H9 (cell line): ENCODE results near the gene RASA2. TPM values are rescaled to one million over a fixed set of nuclear protein-coding genes. Genes with fewer than 3 reads are reported as not detected.

Experiments
- DNase-seq: peaks from one replicate; pipeline ENCODE4 v3.0.0-alpha.2; 2017
- H2AFZ ChIP-seq: one replicate; pipeline ENCODE4 v1.6.1; 2013; ENCODE audit warnings: mild to moderate bottlenecking, low read length, control low read depth, moderate library complexity
- H2AK5ac ChIP-seq: 2 replicates; pipeline ENCODE4 v1.6.1; 2013; ENCODE audit warnings: low read length, control low read depth, mixed read lengths; ENCODE audit not compliant: insufficient read length
- H2BK120ac ChIP-seq: one replicate; pipeline ENCODE4 v1.6.1; 2013; ENCODE audit warnings: low read depth, mild to moderate bottlenecking, low read length, control low read depth, inconsistent platforms; ENCODE audit not compliant: poor library complexity, severe bottlenecking
- H2BK12ac ChIP-seq: 2 replicates; pipeline ENCODE4 v1.6.1; 2013; ENCODE audit warnings: low read length, control low read depth, mixed read lengths, low read depth; ENCODE audit not compliant: insufficient read length
- H2BK15ac ChIP-seq: 2 replicates; pipeline ENCODE4 v1.6.1; 2013; ENCODE audit warnings: low read depth, low read length, control low read depth
- H2BK20ac ChIP-seq: one replicate; pipeline ENCODE4 v1.6.1; 2013; ENCODE audit warnings: low read depth, mild to moderate bottlenecking, low read length, control low read depth, inconsistent platforms; ENCODE audit not compliant: poor library complexity, severe bottlenecking
- H2BK5ac ChIP-seq: 2 replicates; pipeline ENCODE4 v1.6.1; 2013; ENCODE audit warnings: low read length, control low read depth, mixed read lengths; ENCODE audit not compliant: insufficient read length
- H3K14ac ChIP-seq: 2 replicates; pipeline ENCODE4 v1.6.1; 2013; ENCODE audit warnings: low read length, control low read depth; ENCODE audit not compliant: insufficient read depth
- H3K18ac ChIP-seq: 2 replicates; pipeline ENCODE4 v1.6.1; 2013; ENCODE audit warnings: low read depth, mild to moderate bottlenecking, mixed read lengths, low read length, control low read depth; ENCODE audit not compliant: insufficient read length
- H3K23ac ChIP-seq: 2 replicates; pipeline ENCODE4 v1.6.1; 2013; ENCODE audit warnings: low read length, control low read depth, mixed read lengths, low read depth; ENCODE audit not compliant: insufficient read length
- H3K23me2 ChIP-seq: 2 replicates; pipeline ENCODE4 v1.6.1; 2013; ENCODE audit warnings: low read depth, mild to moderate bottlenecking, mixed read lengths, low read length, control low read depth; ENCODE audit not compliant: insufficient read length, poor library complexity, severe bottlenecking
- H3K27ac ChIP-seq: 2 replicates; pipeline ENCODE4 v1.5.1; 2013; ENCODE audit warnings: low read length, control low read depth, mixed read lengths, low read depth; ENCODE audit not compliant: insufficient read length
- H3K27me3 ChIP-seq: 2 replicates; pipeline ENCODE4 v1.6.1; 2013; ENCODE audit warnings: low read length, control low read depth, inconsistent platforms; ENCODE audit not compliant: insufficient read depth
- H3K4ac ChIP-seq: 2 replicates; pipeline ENCODE4 v1.6.1; 2013; ENCODE audit warnings: low read depth, mild to moderate bottlenecking, control low read depth, inconsistent platforms, low read length, moderate library complexity
- H3K4me1 ChIP-seq: 2 replicates; pipeline ENCODE4 v1.6.1; 2013; ENCODE audit warnings: low read length, control low read depth, inconsistent platforms; ENCODE audit not compliant: insufficient read depth
- H3K4me2 ChIP-seq: 2 replicates; pipeline ENCODE4 v1.6.1; 2013; ENCODE audit warnings: low read length, control low read depth, mixed read lengths; ENCODE audit not compliant: insufficient read length, insufficient read depth
- H3K56ac ChIP-seq: 2 replicates; pipeline ENCODE4 v1.6.1; 2013; ENCODE audit warnings: low read depth, mild to moderate bottlenecking, mixed read lengths, low read length, control low read depth; ENCODE audit not compliant: insufficient read length
- H3K79me1 ChIP-seq: 2 replicates; pipeline ENCODE4 v1.6.1; 2013; ENCODE audit warnings: low read depth, mild to moderate bottlenecking, moderate library complexity, low read length, control low read depth, inconsistent platforms; ENCODE audit not compliant: insufficient read depth, poor library complexity, severe bottlenecking
- H3K79me2 ChIP-seq: 2 replicates; pipeline ENCODE4 v1.6.1; 2013; ENCODE audit warnings: low read length, control low read depth, inconsistent platforms; ENCODE audit not compliant: insufficient read depth
- H3K9ac ChIP-seq: 2 replicates; pipeline ENCODE4 v1.6.1; 2013; ENCODE audit warnings: low read length, control low read depth, mixed read lengths; ENCODE audit not compliant: insufficient read length; ENCODE audit errors: extremely low read depth
- H3K9me3 ChIP-seq: one replicate; pipeline ENCODE4 v1.6.1; 2013; ENCODE audit warnings: low read depth, low read length, inconsistent platforms; ENCODE audit not compliant: control insufficient read depth
- H3T11ph ChIP-seq: one replicate; pipeline ENCODE4 v1.6.1; 2013; ENCODE audit warnings: mild to moderate bottlenecking, low read length, control low read depth, inconsistent platforms
- H4K20me1 ChIP-seq: one replicate; pipeline ENCODE4 v1.6.1; 2013; ENCODE audit not compliant: control insufficient read depth, insufficient read length, insufficient read depth
- H4K5ac ChIP-seq: 2 replicates; pipeline ENCODE4 v1.6.1; 2013; ENCODE audit warnings: low read depth, mild to moderate bottlenecking, mixed read lengths, low read length, control low read depth; ENCODE audit not compliant: insufficient read length
- H4K8ac ChIP-seq: replicated peaks from 2 replicates; pipeline ENCODE4 v1.6.1; 2013; ENCODE audit warnings: low read length, control low read depth, mixed read lengths, low read depth; ENCODE audit not compliant: insufficient read length
- H4K91ac ChIP-seq: 2 replicates; pipeline ENCODE4 v1.6.1; 2013; ENCODE audit warnings: low read depth, mild to moderate bottlenecking, moderate library complexity, mixed read lengths, low read length, control low read depth; ENCODE audit not compliant: insufficient read length
- H3K27ac Mint-ChIP-seq, 3 experiments: 2 replicates in 2 of 3; 3 replicates in 1 of 3; pipeline ENCODE4 v1.8.0; 2020 to 2021; ENCODE audit warnings: mixed read lengths in 3 of 3, mild to moderate bottlenecking in 1 of 3, moderate library complexity in 1 of 3
- H3K27me3 Mint-ChIP-seq: 2 replicates; pipeline ENCODE4 v1.8.0; 2021; ENCODE audit warnings: low read depth, mild to moderate bottlenecking, moderate library complexity, mixed read lengths
- H3K36me3 Mint-ChIP-seq, 3 experiments: 2 replicates in 2 of 3; 3 replicates in 1 of 3; pipeline ENCODE4 v1.8.0; 2020 to 2021; ENCODE audit warnings: low read depth in 3 of 3, mixed read lengths in 3 of 3; ENCODE audit not compliant: insufficient read depth in 1 of 3
- H3K4me1 Mint-ChIP-seq, 2 experiments: 2 replicates each; pipeline ENCODE4 v1.8.0; 2020; ENCODE audit warnings: mixed read lengths in 2 of 2
- H3K4me3 Mint-ChIP-seq, 2 experiments: 2 replicates in 1 of 2; 3 replicates in 1 of 2; pipeline ENCODE4 v1.8.0; 2020 to 2021; ENCODE audit warnings: mild to moderate bottlenecking in 2 of 2, mixed read lengths in 2 of 2, moderate library complexity in 1 of 2
- H3K9me3 Mint-ChIP-seq, 2 experiments: 2 replicates in 1 of 2; 3 replicates in 1 of 2; pipeline ENCODE4 v1.8.0; 2020; ENCODE audit warnings: mild to moderate bottlenecking in 2 of 2, mixed read lengths in 2 of 2, moderate library complexity in 1 of 2
- WGBS: extraction: QIAGEN DNeasy Blood & Tissue Kit; methylation state at CpG from one replicate; pipeline ENCODE4 v1.1.7; 2013; ENCODE audit warnings: missing lambda C conversion rate, low lambda C conversion rate, mixed read lengths; ENCODE audit not compliant: insufficient read length; ENCODE audit errors: extremely low coverage; 5-methylcytosine and 5-hydroxymethylcytosine counted together
- total RNA-seq: library from RNA; stranded (reverse); gene quantifications from 2 replicates; pipeline ENCODE4 v1.2.1, GENCODE V29; 2021
- TF ChIP-seq, protein P1 (sequence below): fragments of 200-600 bp; sonication (generic); conservative IDR thresholded peaks from 3 replicates; pipeline ENCODE4 v1.8.0; 2021; ENCODE audit warnings: antibody characterized with exemption, mild to moderate bottlenecking

Gene RASA2
- total RNA-seq, 1 experiment from 2014 or later, result 24.4 TPM

DNA sequence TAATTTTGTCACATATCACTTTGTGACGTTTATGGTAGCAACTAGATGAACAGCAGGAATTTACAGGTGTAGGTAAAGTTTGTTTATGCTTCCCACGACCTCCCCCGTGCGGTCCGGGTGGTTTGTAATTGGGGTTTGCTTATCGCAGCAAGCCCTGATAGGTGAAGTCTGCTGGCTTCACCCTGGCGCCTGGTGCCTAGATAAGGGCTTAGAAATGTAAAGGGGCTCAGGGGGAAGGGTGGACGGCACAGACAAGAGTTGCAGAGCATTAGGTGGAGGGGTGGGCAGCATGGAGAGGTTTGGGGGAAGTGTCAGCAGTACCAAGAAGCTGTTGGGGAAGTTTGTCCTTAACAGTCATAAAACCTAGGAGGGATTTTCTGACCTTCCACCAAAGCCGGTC lies 143.1 kb downstream of the RASA2 start:
- Histone ChIP-seq H4K20me1 (no peaks in the 10 kb centered on the region), H3T11ph (no peak overlapping the region), H4K8ac (no peak overlapping the region), H3K14ac (no peak overlapping the region), H3K23me2 (no peaks in the 10 kb centered on the region), H3K9ac (no peak overlapping the region), H3K56ac (no peak overlapping the region), H2BK120ac (no peak overlapping the region), H3K79me2 (no peaks in the 10 kb centered on the region), H3K23ac (no peak overlapping the region), H2AK5ac (no peak overlapping the region), H3K9me3 (no peaks in the 10 kb centered on the region), H2BK15ac (no peak overlapping the region), H4K5ac (no peak overlapping the region), H2AFZ (no peak overlapping the region), H3K4me2 (no peak overlapping the region), H3K27me3 (no peaks in the 10 kb centered on the region), H3K79me1 (no peaks in the 10 kb centered on the region), H4K91ac (no peak overlapping the region), H3K4me1 (no peaks in the 10 kb centered on the region), H2BK12ac (no peak overlapping the region), H2BK20ac (no peak overlapping the region), H3K4ac (no peak overlapping the region), H3K27ac (no peak overlapping the region), H2BK5ac (no peak overlapping the region), H3K18ac (no peak overlapping the region)
- TF ChIP-seq, protein P1, sequence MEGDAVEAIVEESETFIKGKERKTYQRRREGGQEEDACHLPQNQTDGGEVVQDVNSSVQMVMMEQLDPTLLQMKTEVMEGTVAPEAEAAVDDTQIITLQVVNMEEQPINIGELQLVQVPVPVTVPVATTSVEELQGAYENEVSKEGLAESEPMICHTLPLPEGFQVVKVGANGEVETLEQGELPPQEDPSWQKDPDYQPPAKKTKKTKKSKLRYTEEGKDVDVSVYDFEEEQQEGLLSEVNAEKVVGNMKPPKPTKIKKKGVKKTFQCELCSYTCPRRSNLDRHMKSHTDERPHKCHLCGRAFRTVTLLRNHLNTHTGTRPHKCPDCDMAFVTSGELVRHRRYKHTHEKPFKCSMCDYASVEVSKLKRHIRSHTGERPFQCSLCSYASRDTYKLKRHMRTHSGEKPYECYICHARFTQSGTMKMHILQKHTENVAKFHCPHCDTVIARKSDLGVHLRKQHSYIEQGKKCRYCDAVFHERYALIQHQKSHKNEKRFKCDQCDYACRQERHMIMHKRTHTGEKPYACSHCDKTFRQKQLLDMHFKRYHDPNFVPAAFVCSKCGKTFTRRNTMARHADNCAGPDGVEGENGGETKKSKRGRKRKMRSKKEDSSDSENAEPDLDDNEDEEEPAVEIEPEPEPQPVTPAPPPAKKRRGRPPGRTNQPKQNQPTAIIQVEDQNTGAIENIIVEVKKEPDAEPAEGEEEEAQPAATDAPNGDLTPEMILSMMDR, result no peak
- Mint-ChIP-seq H3K9me3 (peaks cover 9 to 14% of the 10 kb centered on the region in 2 experiments; a peak in 4 of 5 replicates), H3K4me1 (peaks cover 2 to 5% of the 10 kb centered on the region in 2 experiments; a peak in 3 of 4 replicates), H3K36me3 (peaks cover 2 to 5% (median 3%) of the 10 kb centered on the region in 3 experiments; a peak in 3 of 7 replicates), H3K27ac (no peak overlapping the region; a peak in 1 of 7 replicates), H3K4me3 (no peak overlapping the region), H3K27me3 (peaks cover 4% of the 10 kb centered on the region; the same call in 1 of the 2 replicates)
- WGBS, result no CpG with 5 or more reads among the region's 9 CpGs
- no peak for DNase-seq
